ENCODE results near the gene TAF9.

Gene TAF9

DNA sequence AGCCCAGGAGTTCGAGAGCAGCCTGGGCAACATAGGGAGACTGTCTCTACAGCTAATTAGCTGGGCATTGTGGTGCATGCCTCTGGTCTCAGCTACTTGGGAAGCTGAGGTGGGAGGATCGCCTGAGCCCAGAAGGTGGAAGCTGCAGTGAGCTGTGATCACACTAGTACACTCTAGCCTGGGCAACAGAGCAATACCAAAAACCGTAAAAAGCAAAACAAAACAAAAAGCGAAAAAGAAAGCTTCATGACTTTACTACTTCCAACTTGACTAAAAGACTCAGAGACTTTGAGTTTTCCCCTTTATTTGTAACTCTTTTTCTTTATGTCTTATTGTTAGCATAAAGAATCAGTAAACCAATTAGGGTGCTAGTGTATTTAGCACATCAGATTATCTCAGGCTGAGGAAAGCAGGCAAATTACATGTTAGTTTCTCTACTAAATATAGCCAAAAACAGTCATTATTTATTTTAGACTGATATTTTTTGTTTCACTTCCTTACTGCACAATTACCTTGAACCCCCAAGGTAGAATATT lies 5.7 kb upstream of the TAF9 start:
- TF ChIP-seq GLIS3 (CRISPR knock-in tag; IDR thresholded peaks at IDR 0.05) (no peak), CSDC2 (CRISPR knock-in tag; IDR thresholded peaks at IDR 0.05) (no peak), TCF4 (CRISPR knock-in tag; IDR thresholded peaks at IDR 0.05; ENCODE audit: borderline replicate concordance) (no peak), ZNF565 (CRISPR knock-in tag; conservative IDR thresholded peaks at IDR 0.05; ENCODE audit: low read depth) (no peak), SNAI2 (CRISPR knock-in tag; IDR thresholded peaks at IDR 0.05) (no peak), TOX (CRISPR knock-in tag; IDR thresholded peaks at IDR 0.05; ENCODE audit: borderline replicate concordance) (no peak), ZC3H10 (CRISPR knock-in tag; IDR thresholded peaks at IDR 0.05) (no peak), ZFP3 (CRISPR knock-in tag; IDR thresholded peaks at IDR 0.05) (no peak), ISL1 (CRISPR knock-in tag; IDR thresholded peaks at IDR 0.05) (no peak), ZNF70 (CRISPR knock-in tag; IDR thresholded peaks at IDR 0.05) (no peak), RARB (CRISPR knock-in tag; IDR thresholded peaks at IDR 0.05) (no peak), ARNTL (CRISPR knock-in tag; IDR thresholded peaks at IDR 0.05; ENCODE audit: borderline replicate concordance, low read depth) (no peak), ZNF8 (CRISPR knock-in tag; IDR thresholded peaks at IDR 0.05) (no peak), BACH2 (CRISPR knock-in tag; IDR thresholded peaks at IDR 0.05; ENCODE audit: borderline replicate concordance) (no peak)
- TF ChIP-seq, protein P1, sequence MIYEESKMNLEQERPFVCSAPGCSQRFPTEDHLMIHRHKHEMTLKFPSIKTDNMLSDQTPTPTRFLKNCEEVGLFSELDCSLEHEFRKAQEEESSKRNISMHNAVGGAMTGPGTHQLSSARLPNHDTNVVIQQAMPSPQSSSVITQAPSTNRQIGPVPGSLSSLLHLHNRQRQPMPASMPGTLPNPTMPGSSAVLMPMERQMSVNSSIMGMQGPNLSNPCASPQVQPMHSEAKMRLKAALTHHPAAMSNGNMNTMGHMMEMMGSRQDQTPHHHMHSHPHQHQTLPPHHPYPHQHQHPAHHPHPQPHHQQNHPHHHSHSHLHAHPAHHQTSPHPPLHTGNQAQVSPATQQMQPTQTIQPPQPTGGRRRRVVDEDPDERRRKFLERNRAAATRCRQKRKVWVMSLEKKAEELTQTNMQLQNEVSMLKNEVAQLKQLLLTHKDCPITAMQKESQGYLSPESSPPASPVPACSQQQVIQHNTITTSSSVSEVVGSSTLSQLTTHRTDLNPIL (CRISPR knock-in tag; IDR thresholded peaks at IDR 0.05; ENCODE audit: low read depth) = no peak
- TF ChIP-seq, protein P2, sequence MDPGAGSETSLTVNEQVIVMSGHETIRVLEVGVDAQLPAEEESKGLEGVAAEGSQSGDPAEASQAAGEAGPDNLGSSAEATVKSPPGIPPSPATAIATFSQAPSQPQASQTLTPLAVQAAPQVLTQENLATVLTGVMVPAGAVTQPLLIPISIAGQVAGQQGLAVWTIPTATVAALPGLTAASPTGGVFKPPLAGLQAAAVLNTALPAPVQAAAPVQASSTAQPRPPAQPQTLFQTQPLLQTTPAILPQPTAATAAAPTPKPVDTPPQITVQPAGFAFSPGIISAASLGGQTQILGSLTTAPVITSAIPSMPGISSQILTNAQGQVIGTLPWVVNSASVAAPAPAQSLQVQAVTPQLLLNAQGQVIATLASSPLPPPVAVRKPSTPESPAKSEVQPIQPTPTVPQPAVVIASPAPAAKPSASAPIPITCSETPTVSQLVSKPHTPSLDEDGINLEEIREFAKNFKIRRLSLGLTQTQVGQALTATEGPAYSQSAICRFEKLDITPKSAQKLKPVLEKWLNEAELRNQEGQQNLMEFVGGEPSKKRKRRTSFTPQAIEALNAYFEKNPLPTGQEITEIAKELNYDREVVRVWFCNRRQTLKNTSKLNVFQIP (CRISPR knock-in tag; IDR thresholded peaks at IDR 0.05; ENCODE audit: borderline replicate concordance, low read depth) = no peak
- TF ChIP-seq, protein P3, sequence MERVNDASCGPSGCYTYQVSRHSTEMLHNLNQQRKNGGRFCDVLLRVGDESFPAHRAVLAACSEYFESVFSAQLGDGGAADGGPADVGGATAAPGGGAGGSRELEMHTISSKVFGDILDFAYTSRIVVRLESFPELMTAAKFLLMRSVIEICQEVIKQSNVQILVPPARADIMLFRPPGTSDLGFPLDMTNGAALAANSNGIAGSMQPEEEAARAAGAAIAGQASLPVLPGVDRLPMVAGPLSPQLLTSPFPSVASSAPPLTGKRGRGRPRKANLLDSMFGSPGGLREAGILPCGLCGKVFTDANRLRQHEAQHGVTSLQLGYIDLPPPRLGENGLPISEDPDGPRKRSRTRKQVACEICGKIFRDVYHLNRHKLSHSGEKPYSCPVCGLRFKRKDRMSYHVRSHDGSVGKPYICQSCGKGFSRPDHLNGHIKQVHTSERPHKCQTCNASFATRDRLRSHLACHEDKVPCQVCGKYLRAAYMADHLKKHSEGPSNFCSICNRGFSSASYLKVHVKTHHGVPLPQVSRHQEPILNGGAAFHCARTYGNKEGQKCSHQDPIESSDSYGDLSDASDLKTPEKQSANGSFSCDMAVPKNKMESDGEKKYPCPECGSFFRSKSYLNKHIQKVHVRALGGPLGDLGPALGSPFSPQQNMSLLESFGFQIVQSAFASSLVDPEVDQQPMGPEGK (CRISPR knock-in tag; IDR thresholded peaks at IDR 0.05; ENCODE audit: borderline replicate concordance) = no peak
- TF ChIP-seq, protein P4, sequence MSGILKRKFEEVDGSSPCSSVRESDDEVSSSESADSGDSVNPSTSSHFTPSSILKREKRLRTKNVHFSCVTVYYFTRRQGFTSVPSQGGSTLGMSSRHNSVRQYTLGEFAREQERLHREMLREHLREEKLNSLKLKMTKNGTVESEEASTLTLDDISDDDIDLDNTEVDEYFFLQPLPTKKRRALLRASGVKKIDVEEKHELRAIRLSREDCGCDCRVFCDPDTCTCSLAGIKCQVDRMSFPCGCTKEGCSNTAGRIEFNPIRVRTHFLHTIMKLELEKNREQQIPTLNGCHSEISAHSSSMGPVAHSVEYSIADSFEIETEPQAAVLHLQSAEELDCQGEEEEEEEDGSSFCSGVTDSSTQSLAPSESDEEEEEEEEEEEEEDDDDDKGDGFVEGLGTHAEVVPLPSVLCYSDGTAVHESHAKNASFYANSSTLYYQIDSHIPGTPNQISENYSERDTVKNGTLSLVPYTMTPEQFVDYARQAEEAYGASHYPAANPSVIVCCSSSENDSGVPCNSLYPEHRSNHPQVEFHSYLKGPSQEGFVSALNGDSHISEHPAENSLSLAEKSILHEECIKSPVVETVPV (CRISPR knock-in tag; IDR thresholded peaks at IDR 0.05) = no peak
- TF ChIP-seq, protein P5, sequence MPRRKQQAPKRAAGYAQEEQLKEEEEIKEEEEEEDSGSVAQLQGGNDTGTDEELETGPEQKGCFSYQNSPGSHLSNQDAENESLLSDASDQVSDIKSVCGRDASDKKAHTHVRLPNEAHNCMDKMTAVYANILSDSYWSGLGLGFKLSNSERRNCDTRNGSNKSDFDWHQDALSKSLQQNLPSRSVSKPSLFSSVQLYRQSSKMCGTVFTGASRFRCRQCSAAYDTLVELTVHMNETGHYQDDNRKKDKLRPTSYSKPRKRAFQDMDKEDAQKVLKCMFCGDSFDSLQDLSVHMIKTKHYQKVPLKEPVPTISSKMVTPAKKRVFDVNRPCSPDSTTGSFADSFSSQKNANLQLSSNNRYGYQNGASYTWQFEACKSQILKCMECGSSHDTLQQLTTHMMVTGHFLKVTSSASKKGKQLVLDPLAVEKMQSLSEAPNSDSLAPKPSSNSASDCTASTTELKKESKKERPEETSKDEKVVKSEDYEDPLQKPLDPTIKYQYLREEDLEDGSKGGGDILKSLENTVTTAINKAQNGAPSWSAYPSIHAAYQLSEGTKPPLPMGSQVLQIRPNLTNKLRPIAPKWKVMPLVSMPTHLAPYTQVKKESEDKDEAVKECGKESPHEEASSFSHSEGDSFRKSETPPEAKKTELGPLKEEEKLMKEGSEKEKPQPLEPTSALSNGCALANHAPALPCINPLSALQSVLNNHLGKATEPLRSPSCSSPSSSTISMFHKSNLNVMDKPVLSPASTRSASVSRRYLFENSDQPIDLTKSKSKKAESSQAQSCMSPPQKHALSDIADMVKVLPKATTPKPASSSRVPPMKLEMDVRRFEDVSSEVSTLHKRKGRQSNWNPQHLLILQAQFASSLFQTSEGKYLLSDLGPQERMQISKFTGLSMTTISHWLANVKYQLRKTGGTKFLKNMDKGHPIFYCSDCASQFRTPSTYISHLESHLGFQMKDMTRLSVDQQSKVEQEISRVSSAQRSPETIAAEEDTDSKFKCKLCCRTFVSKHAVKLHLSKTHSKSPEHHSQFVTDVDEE (CRISPR knock-in tag; IDR thresholded peaks at IDR 0.05) = no peak
- no peak for ATAC-seq

DNA sequence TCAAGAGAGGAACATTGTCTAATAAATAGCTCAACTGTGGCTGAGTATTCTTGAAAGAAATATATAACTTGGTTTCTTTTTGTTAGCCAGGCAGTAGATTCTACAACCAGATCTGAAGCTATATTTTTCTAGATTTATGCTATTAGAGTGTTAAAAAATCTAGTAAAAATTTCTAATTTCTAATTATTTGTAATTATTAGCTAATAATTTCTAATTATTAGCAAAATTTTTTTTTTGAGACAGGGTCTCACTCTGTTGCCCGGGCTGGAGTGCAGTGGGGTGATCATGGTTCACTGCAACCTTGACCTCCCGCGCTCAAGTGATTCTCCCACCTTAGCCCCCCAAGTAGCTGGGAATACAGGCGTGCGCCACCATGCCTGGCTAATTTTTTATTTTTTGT lies 3.1 kb upstream of the TAF9 start:
- ATAC-seq = no peak
- TF ChIP-seq SNAI2 (CRISPR knock-in tag; IDR thresholded peaks at IDR 0.05) (no peak), ISL1 (CRISPR knock-in tag; IDR thresholded peaks at IDR 0.05) (no peak), BACH2 (CRISPR knock-in tag; IDR thresholded peaks at IDR 0.05; ENCODE audit: borderline replicate concordance) (no peak), ESRRG (CRISPR knock-in tag; IDR thresholded peaks at IDR 0.05) (no peak), RARB (CRISPR knock-in tag; IDR thresholded peaks at IDR 0.05) (no peak), ZC3H10 (CRISPR knock-in tag; IDR thresholded peaks at IDR 0.05) (no peak), TCF4 (CRISPR knock-in tag; IDR thresholded peaks at IDR 0.05; ENCODE audit: borderline replicate concordance) (no peak), ZFP3 (CRISPR knock-in tag; IDR thresholded peaks at IDR 0.05) (no peak), ZFP30 (CRISPR knock-in tag; IDR thresholded peaks at IDR 0.05) (no peak), CSDC2 (CRISPR knock-in tag; IDR thresholded peaks at IDR 0.05) (no peak), ARNTL (CRISPR knock-in tag; IDR thresholded peaks at IDR 0.05; ENCODE audit: borderline replicate concordance, low read depth) (no peak), GLIS3 (CRISPR knock-in tag; IDR thresholded peaks at IDR 0.05) (no peak), PPARA (CRISPR knock-in tag; IDR thresholded peaks at IDR 0.05; ENCODE audit: borderline replicate concordance) (no peak), ZNF565 (CRISPR knock-in tag; conservative IDR thresholded peaks at IDR 0.05; ENCODE audit: low read depth) (no peak), ZNF70 (CRISPR knock-in tag; IDR thresholded peaks at IDR 0.05) (no peak)
- TF ChIP-seq, protein P5 (CRISPR knock-in tag; IDR thresholded peaks at IDR 0.05) = no peak
- TF ChIP-seq, protein P3 (CRISPR knock-in tag; IDR thresholded peaks at IDR 0.05; ENCODE audit: borderline replicate concordance) = no peak
- TF ChIP-seq, protein P1 (CRISPR knock-in tag; IDR thresholded peaks at IDR 0.05; ENCODE audit: low read depth) = no peak

All from SK-N-SH treated with all-trans-retinoic acid at 6 μM for 48 hours (cell line).